ENCODE results near the gene PXN. TPM values are rescaled to one million over a fixed set of nuclear protein-coding genes. Genes with fewer than 3 reads are reported as not detected.

Gene PXN
- total RNA-seq, 4 donors from 2014 or later: 37.2 to 63.7 (median 51.6) TPM

DNA sequence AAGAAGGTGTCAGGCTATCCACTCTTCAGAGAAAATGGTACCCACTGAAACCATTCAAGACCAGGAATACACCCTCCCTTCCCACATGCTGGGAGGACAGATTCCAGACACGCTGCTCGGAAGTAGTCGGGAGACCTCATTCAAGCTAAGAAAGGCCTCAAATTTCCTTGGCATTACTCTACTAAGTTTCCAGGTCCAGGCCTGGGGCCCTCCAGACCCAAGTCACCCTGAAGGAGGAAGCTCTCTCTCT, 37.6 kb downstream of the PXN start:
- WGBS: 91% methylated on average over 3 of the region's 3 CpGs
- no peaks in the 10 kb centered on the region for H3K27me3 ChIP-seq
- peaks cover 19% of the 10 kb centered on the region for H3K36me3 ChIP-seq
- no peaks in the 10 kb centered on the region for H3K9me3 ChIP-seq
- DNase-seq (ENCODE audit: low spot score in 2 of 2): no peak
- peaks cover 92% of the 10 kb centered on the region for H3K4me1 ChIP-seq
- no peak overlapping the region for H3K4me3 ChIP-seq
- no peak overlapping the region for H3K27ac ChIP-seq
- TF ChIP-seq, protein P1, sequence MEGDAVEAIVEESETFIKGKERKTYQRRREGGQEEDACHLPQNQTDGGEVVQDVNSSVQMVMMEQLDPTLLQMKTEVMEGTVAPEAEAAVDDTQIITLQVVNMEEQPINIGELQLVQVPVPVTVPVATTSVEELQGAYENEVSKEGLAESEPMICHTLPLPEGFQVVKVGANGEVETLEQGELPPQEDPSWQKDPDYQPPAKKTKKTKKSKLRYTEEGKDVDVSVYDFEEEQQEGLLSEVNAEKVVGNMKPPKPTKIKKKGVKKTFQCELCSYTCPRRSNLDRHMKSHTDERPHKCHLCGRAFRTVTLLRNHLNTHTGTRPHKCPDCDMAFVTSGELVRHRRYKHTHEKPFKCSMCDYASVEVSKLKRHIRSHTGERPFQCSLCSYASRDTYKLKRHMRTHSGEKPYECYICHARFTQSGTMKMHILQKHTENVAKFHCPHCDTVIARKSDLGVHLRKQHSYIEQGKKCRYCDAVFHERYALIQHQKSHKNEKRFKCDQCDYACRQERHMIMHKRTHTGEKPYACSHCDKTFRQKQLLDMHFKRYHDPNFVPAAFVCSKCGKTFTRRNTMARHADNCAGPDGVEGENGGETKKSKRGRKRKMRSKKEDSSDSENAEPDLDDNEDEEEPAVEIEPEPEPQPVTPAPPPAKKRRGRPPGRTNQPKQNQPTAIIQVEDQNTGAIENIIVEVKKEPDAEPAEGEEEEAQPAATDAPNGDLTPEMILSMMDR (IDR thresholded peaks at IDR 0.05): no peak
- TF ChIP-seq EP300 (IDR thresholded peaks at IDR 0.05): no peak
- no peak for TF ChIP-seq POLR2AphosphoS5 (IDR thresholded peaks at IDR 0.05)
- TF ChIP-seq POLR2A (IDR thresholded peaks at IDR 0.05): no peak

DNA sequence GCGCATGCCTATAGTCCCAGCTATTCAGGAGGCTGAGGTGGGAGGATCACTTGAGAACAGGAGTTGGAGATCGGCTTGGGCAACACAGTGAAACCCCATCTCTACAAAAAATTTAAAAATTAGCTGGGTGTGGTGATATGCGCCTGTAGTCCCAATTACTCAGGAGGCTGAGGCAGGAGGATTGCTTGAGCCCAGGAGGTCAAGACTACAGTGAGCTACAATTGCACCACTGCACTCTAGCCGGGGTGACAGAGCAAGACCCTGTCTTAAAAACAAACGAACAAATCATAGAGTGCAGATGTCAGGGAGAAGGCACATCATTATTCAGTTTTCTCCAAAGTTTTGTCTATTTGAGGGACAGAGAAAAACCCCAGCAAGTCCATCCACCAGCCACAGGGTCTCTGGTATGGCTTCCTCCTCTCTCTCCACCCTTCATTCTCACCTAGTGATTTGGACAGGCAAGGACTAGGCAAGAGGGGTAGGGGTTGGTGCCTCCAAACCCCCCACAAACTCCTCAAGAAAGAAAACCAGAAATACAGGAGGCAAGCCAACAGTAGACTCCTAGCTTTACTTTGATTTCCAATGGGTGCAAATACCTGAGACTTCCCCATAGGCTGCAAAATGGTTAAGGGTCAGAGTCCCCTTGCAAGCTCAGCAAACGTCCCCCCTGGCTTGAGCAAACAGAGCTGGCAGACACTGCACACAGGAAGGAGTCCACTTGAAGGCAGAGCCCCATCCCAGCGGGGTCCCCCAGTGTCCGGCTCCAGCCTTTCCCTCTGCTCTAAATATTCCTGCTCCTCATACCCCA, 38.1 kb downstream of the PXN start:
- DNase-seq (ENCODE audit: low spot score in 2 of 2): no peak
- Histone ChIP-seq H3K4me3 (no peak overlapping the region), H3K27me3 (no peaks in the 10 kb centered on the region), H3K27ac (no peak overlapping the region), H3K36me3 (peaks cover 24% of the 10 kb centered on the region), H3K4me1 (peaks cover 87% of the 10 kb centered on the region), H3K9me3 (no peaks in the 10 kb centered on the region)
- 65% methylated on average over 8 of the region's 8 CpGs for WGBS
- TF ChIP-seq POLR2A (IDR thresholded peaks at IDR 0.05): no peak

DNA sequence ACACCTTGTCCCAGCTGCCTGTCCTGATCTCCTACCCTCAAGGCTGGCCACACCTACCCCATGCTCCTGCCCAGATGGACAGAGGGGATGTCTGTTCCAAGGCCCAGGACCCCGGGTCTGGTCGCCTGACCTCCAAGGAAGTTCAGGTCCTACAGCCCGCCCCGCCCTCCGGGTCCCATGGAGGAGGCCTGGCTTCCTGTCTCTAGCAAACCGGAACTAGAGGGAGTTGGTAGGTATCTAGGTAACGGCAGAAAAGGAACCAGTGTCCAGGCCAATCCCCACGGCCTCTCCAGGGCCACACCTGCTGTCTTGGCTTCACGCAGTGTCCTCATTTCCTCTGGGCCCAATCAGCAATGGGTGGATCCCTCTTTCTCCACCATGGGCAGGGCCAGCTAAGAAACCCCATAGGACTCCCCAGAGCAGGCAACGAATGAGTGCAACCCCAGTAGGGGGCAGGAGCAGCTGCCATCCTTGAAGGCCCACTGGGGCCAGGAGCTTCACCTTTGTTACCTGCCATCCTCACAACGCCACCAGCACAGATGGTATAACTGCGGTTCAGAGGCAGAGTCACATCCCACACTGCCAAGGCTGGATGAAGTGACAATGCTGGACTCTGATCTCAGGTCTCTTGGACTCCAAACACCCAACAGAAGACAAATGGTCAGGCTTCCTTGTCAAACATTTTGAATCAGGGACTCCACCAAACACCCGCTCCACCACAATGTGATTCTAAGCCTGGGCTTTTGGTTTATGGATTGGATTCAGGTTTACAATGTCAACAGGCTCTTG, 39.5 kb downstream of the PXN start:
- Histone ChIP-seq H3K27me3 (no peaks in the 10 kb centered on the region), H3K4me1 (peaks cover 73% of the 10 kb centered on the region), H3K4me3 (no peak overlapping the region), H3K9me3 (no peaks in the 10 kb centered on the region), H3K36me3 (peaks cover 38% of the 10 kb centered on the region), H3K27ac (peak overlapping the region; percentile 16)
- no peak for DNase-seq (ENCODE audit: low spot score in 2 of 2)
- WGBS: 53% methylated on average over 7 of the region's 13 CpGs
- TF ChIP-seq, protein P1 (IDR thresholded peaks at IDR 0.05): no peak

GRCh38 chr12:120225200-120225558, 40.4 kb downstream of the PXN start:
- Histone ChIP-seq H3K4me3 (peak overlapping the region; percentile 31), H3K36me3 (peaks cover 47% of the 10 kb centered on the region), H3K4me1 (peaks cover 64% of the 10 kb centered on the region), H3K27ac (peak overlapping the region; percentile 16), H3K27me3 (no peaks in the 10 kb centered on the region), H3K9me3 (no peaks in the 10 kb centered on the region)
- no peak for DNase-seq (ENCODE audit: low spot score in 2 of 2)
- WGBS: 27% methylated on average over 9 of the region's 9 CpGs
- TF ChIP-seq, protein P1 (IDR thresholded peaks at IDR 0.05): no peak
- TF ChIP-seq POLR2A (IDR thresholded peaks at IDR 0.05) (no peak), EP300 (IDR thresholded peaks at IDR 0.05) (no peak), POLR2AphosphoS5 (IDR thresholded peaks at IDR 0.05) (no peak)

- peak overlapping the region; percentile 31 for H3K4me3 ChIP-seq
- peaks cover 58% of the 10 kb centered on the region for H3K4me1 ChIP-seq
- H3K27me3 ChIP-seq: no peaks in the 10 kb centered on the region
- peak in 1 of 2 donors; percentile 80 for DNase-seq (ENCODE audit: low spot score in 2 of 2)
- TF ChIP-seq EP300 (IDR thresholded peaks at IDR 0.05) (no peak), POLR2A (IDR thresholded peaks at IDR 0.05) (no peak), POLR2AphosphoS5 (IDR thresholded peaks at IDR 0.05) (no peak)
- no peaks in the 10 kb centered on the region for H3K9me3 ChIP-seq
- peak overlapping the region; percentile 16 for H3K27ac ChIP-seq
- 46% methylated on average over 12 of the region's 25 CpGs for WGBS
- peaks cover 53% of the 10 kb centered on the region for H3K36me3 ChIP-seq
Measured at GRCh38 chr12:120224304-120225199, 41.0 kb downstream of the PXN start.

Data from suprapubic skin (tissue), 4 donors.